GM23248 (cell line): Measurements from ENCODE around the gene RNF40. TPM values are rescaled to one million over a fixed set of nuclear protein-coding genes. Genes with fewer than 3 reads are reported as not detected.

Experiments used
- DNase-seq: peaks from one replicate; pipeline ENCODE4 v3.0.0-alpha.2; 2015
- H2AFZ ChIP-seq: fragments of 200-600 bp; sonication (generic); 2 replicates; pipeline ENCODE4 v1.6.1; 2016; ENCODE audit warnings: antibody characterized with exemption
- H3F3A ChIP-seq: fragments of 200-600 bp; sonication (generic); 2 replicates; pipeline ENCODE4 v1.6.1; 2016; ENCODE audit warnings: mild to moderate bottlenecking, antibody characterized with exemption, mixed run types; ENCODE audit not compliant: insufficient read depth
- H3K27ac ChIP-seq: fragments of 200-600 bp; sonication (generic); 2 replicates; pipeline ENCODE4 v1.5.1; 2016; ENCODE audit warnings: mild to moderate bottlenecking
- H3K27me3 ChIP-seq: fragments of 200-600 bp; sonication (generic); replicated peaks from 2 replicates; pipeline ENCODE4 v1.6.1; 2016; ENCODE audit warnings: mild to moderate bottlenecking; ENCODE audit not compliant: insufficient read depth
- H3K36me3 ChIP-seq: fragments of 200-600 bp; sonication (generic); 2 replicates; pipeline ENCODE4 v1.6.1; 2016; ENCODE audit warnings: low read depth, mild to moderate bottlenecking
- H3K4me1 ChIP-seq: fragments of 200-600 bp; sonication (generic); 2 replicates; pipeline ENCODE4 v1.6.1; 2016; ENCODE audit warnings: mild to moderate bottlenecking; ENCODE audit not compliant: insufficient read depth
- H3K4me2 ChIP-seq: fragments of 200-600 bp; sonication (generic); one replicate; pipeline ENCODE4 v1.6.1; 2016; ENCODE audit warnings: mild to moderate bottlenecking; ENCODE audit not compliant: unreplicated experiment
- H3K4me3 ChIP-seq: fragments of 200-600 bp; sonication (generic); 2 replicates; pipeline ENCODE4 v1.5.1; 2016; ENCODE audit warnings: mild to moderate bottlenecking
- H3K79me2 ChIP-seq: fragments of 200-600 bp; sonication (generic); 2 replicates; pipeline ENCODE4 v1.6.1; 2016; ENCODE audit warnings: mild to moderate bottlenecking; ENCODE audit not compliant: insufficient read depth
- H3K9ac ChIP-seq: fragments of 200-600 bp; sonication (generic); 2 replicates; pipeline ENCODE4 v1.6.1; 2016; ENCODE audit warnings: mild to moderate bottlenecking
- H3K9me2 ChIP-seq: fragments of 200-600 bp; sonication (generic); 2 replicates; pipeline ENCODE4 v1.6.1; 2016; ENCODE audit warnings: mixed run types, mild to moderate bottlenecking, moderate library complexity; ENCODE audit not compliant: insufficient read depth
- H3K9me3 ChIP-seq: fragments of 200-600 bp; sonication (generic); one replicate; pipeline ENCODE4 v1.6.1; 2017; ENCODE audit warnings: low read depth
- H4K20me1 ChIP-seq: fragments of 200-600 bp; sonication (generic); 2 replicates; pipeline ENCODE4 v1.6.0; 2016; ENCODE audit not compliant: insufficient read depth
- EZH2 ChIP-seq: fragments of 200-600 bp; sonication (generic); IDR thresholded peaks from 2 replicates; pipeline ENCODE4 v1.6.1; 2018; ENCODE audit warnings: antibody characterized with exemption, mild to moderate bottlenecking; ENCODE audit not compliant: insufficient read depth, poor library complexity, severe bottlenecking
- EZH2phosphoT487 ChIP-seq: fragments of 200-600 bp; sonication (generic); IDR thresholded peaks from 2 replicates; pipeline ENCODE4 v1.6.1; 2018; ENCODE audit warnings: antibody characterized with exemption, moderate library complexity, mild to moderate bottlenecking, low read depth; ENCODE audit not compliant: insufficient read depth
- WGBS, 2 experiments: methylation state at CpG; one replicate each; pipeline ENCODE4 v1.1.6; 2015 to 2017; ENCODE audit warnings: low lambda C conversion rate in 2 of 2, low coverage in 1 of 2; ENCODE audit errors: missing lambda C conversion rate in 2 of 2; 5-methylcytosine and 5-hydroxymethylcytosine counted together
- in situ Hi-C: fragments of 300-500 bp; cut with MboI; formaldehyde crosslinking; loops from 2 replicates; pipeline ENCODE4 v1.15.0; 2020
- polyA plus RNA-seq: library from polyadenylated mRNA; unstranded; fragments of >200 nt; fragmentation: Nextera tagmentation; extraction: Ambion mirVana; gene quantifications from 2 replicates; pipeline ENCODE4 v1.2.1, GENCODE V29; 2016
- total RNA-seq: library from RNA; depleted of rRNA; stranded (reverse); fragments of >200 nt; shearing (Covaris generic); gene quantifications from 2 replicates; pipeline ENCODE4 v1.2.3, GENCODE V29; 2014

Gene RNF40
- total and polyA plus RNA-seq, 2 experiments from 2014 or later: 71.2 to 97.9 TPM

DNA sequence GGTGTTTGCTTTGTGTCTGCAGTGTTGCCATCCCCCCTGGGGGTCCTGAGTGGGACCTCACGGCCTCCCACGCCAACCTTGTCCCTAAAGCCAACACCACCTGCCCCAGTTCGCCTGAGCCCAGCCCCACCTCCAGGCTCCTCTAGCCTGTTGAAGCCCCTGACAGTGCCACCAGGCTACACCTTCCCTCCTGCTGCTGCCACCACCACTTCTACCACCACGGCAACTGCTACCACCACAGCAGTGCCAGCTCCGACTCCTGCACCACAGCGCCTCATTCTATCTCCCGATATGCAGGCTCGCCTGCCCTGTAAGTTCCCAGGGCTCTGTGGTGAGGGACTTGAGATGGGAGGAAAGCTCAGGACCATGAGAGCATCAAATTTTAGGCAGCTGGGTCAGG is 41.0 kb upstream of the RNF40 start:
- no peaks in the 10 kb centered on the region for H3K9me3 ChIP-seq
- peaks cover 86% of the 10 kb centered on the region for H3K79me2 ChIP-seq
- H3K4me2 ChIP-seq: no peak overlapping the region
- no peak overlapping the region for H3K4me3 ChIP-seq
- no peak overlapping the region for H2AFZ ChIP-seq
- DNase-seq: no peak
- no peak for TF ChIP-seq EZH2
- no peak for TF ChIP-seq EZH2phosphoT487
- in situ Hi-C loops: no loop called here
- peaks cover 21% of the 10 kb centered on the region for H3F3A ChIP-seq
- WGBS, 2 experiments: 98 to 99% methylated on average over 8 of the region's 8 CpGs
- peaks cover 81% of the 10 kb centered on the region for H3K36me3 ChIP-seq
- no peaks in the 10 kb centered on the region for H3K4me1 ChIP-seq
- no peaks in the 10 kb centered on the region for H3K27me3 ChIP-seq
- no peaks in the 10 kb centered on the region for H3K9me2 ChIP-seq
- 0 out of 2 replicates have a peak, but pooled peaks cover 8% of the 10 kb centered on the region for H4K20me1 ChIP-seq
- H3K9ac ChIP-seq: no peak overlapping the region
- H3K27ac ChIP-seq: no peak overlapping the region

- Histone ChIP-seq H3K79me2 (peaks cover 86% of the 10 kb centered on the region), H2AFZ (no peak overlapping the region), H3K36me3 (peaks cover 77% of the 10 kb centered on the region), H3K9me2 (no peaks in the 10 kb centered on the region), H4K20me1 (0 out of 2 replicates have a peak, but pooled peaks cover 8% of the 10 kb centered on the region), H3K27me3 (no peaks in the 10 kb centered on the region), H3K9me3 (no peaks in the 10 kb centered on the region), H3K9ac (no peak overlapping the region), H3K4me2 (no peak overlapping the region), H3K27ac (no peak overlapping the region), H3K4me1 (no peaks in the 10 kb centered on the region), H3F3A (peaks cover 17% of the 10 kb centered on the region), H3K4me3 (no peak overlapping the region)
- WGBS, 2 experiments: 72 to 79% methylated on average over 1 of the region's 1 CpG
- in situ Hi-C loops: no loop called here
- TF ChIP-seq EZH2phosphoT487 (no peak), EZH2 (no peak)
- peak; percentile 18 for DNase-seq
Observed at GRCh38 chr16:30721606-30722005, 40.5 kb upstream of the RNF40 start.

- Histone ChIP-seq H3K4me3 (no peak overlapping the region), H2AFZ (no peak overlapping the region), H3K9ac (no peak overlapping the region), H4K20me1 (0 out of 2 replicates have a peak, but pooled peaks cover 8% of the 10 kb centered on the region), H3K79me2 (peaks cover 86% of the 10 kb centered on the region), H3K4me2 (no peak overlapping the region), H3F3A (peaks cover 10% of the 10 kb centered on the region), H3K9me2 (no peaks in the 10 kb centered on the region), H3K4me1 (no peaks in the 10 kb centered on the region), H3K9me3 (no peaks in the 10 kb centered on the region), H3K27ac (no peak overlapping the region), H3K27me3 (no peaks in the 10 kb centered on the region), H3K36me3 (peaks cover 69% of the 10 kb centered on the region)
- TF ChIP-seq EZH2phosphoT487 (no peak), EZH2 (no peak)
- in situ Hi-C loops: no loop called here
- 73 to 78% methylated on average over 6 of the region's 6 CpGs for WGBS, 2 experiments
- no peak for DNase-seq
Observed at GRCh38 chr16:30722443-30722842, 39.7 kb upstream of the RNF40 start.

- Histone ChIP-seq H3K4me2 (no peak overlapping the region), H4K20me1 (0 out of 2 replicates have a peak, but pooled peaks cover 8% of the 10 kb centered on the region), H3K9ac (no peak overlapping the region), H3K4me1 (no peaks in the 10 kb centered on the region), H3K4me3 (no peak overlapping the region), H3K36me3 (peaks cover 65% of the 10 kb centered on the region), H3K27me3 (no peaks in the 10 kb centered on the region), H2AFZ (no peak overlapping the region), H3K9me3 (no peaks in the 10 kb centered on the region), H3K9me2 (no peaks in the 10 kb centered on the region), H3K27ac (no peak overlapping the region), H3K79me2 (peaks cover 86% of the 10 kb centered on the region), H3F3A (peaks cover 10% of the 10 kb centered on the region)
- TF ChIP-seq EZH2: no peak
- no peak for TF ChIP-seq EZH2phosphoT487
- WGBS, 2 experiments: 92 to 93% methylated on average over 8 to 10 of the region's 10 CpGs
- DNase-seq: no peak
- in situ Hi-C loops: no loop called here
Observed at GRCh38 chr16:30722916-30723315, 39.2 kb upstream of the RNF40 start.
